Tibial nerve (tissue), 3 donors: ENCODE data around the gene KCNQ1.

Source experiments
- CTCF ChIP-seq, 5 experiments: fragments of 200-600 bp in 3 of 5; fragments of 450-650 bp in 2 of 5; sonication (generic) in 3 of 5; IDR thresholded peaks; one replicate each; pipeline ENCODE4 v1.5.1; 2016 to 2019; ENCODE audit warnings: antibody characterized with exemption in 5 of 5, mild to moderate bottlenecking in 3 of 5, moderate library complexity in 2 of 5
- POLR2A ChIP-seq, 2 donors: fragments of 450-650 bp; IDR thresholded peaks; one replicate each; pipeline ENCODE4 v1.6.1; 2017; ENCODE audit warnings: antibody characterized with exemption in 2 of 2, mild to moderate bottlenecking in 2 of 2, moderate library complexity in 2 of 2

- TF ChIP-seq CTCF (IDR thresholded peaks at IDR 0.05) (no peak), POLR2A (IDR thresholded peaks at IDR 0.05) (no peak)
Measured at GRCh38 chr11:2862395-2863275, 417.8 kb downstream of the KCNQ1 start.
